CD4-positive, alpha-beta T cell treated with Interleukin-4 for 1 hour (primary cell): Measurements from ENCODE around the gene CCDC159.
"Not testable (repeated sequence)": the region's sequence is repeated elsewhere in the genome, so short reads cannot be mapped to it uniquely, and the experiment has no call there.

Source experiments
- DNase-seq, 2 donors: peaks; one replicate each; pipeline ENCODE4 v3.0.0-alpha.2; 2020 to 2022

Gene CCDC159

GRCh38 chr19:11346104-11346940 is at the start of gene CCDC159, which contains the start of gene TMEM205:
Gene CCDC159 (plus strand): TSS chr19:11346519. CDS start chr19:11346607, 88 bp downstream.
Gene TMEM205 (minus strand): TSS chr19:11346268. CDS start chr19:11345619, 649 bp downstream.
- peak; percentile 99 for DNase-seq

- DNase-seq = no peak
Measured at GRCh38 chr19:11299946-11300810, 46.1 kb upstream of the CCDC159 start.

GRCh38 chr19:11300811-11301120 is 45.6 kb upstream of the CCDC159 start:
- DNase-seq = no peak

- DNase-seq = no peak
Measured at GRCh38 chr19:11304936-11305335, 41.4 kb upstream of the CCDC159 start.

- DNase-seq = no peak
Measured at GRCh38 chr19:11306337-11306736, 40.0 kb upstream of the CCDC159 start.

GRCh38 chr19:11320278-11320995 is 25.9 kb upstream of the CCDC159 start:
- not testable (repeated sequence) for DNase-seq

- DNase-seq = no peak
Measured at GRCh38 chr19:11321191-11322126, 24.9 kb upstream of the CCDC159 start.

GRCh38 chr19:11322269-11323024 is 23.9 kb upstream of the CCDC159 start:
- DNase-seq = peak in 1 of 2 donors; percentile 32

- DNase-seq = no peak
Measured at GRCh38 chr19:11323601-11324078, 22.7 kb upstream of the CCDC159 start.

- DNase-seq = peak; percentile 35 to 80
Measured at GRCh38 chr19:11324079-11324661, 22.1 kb upstream of the CCDC159 start.

- no peak for DNase-seq
Measured at GRCh38 chr19:11324748-11325389, 21.4 kb upstream of the CCDC159 start.

GRCh38 chr19:11325544-11325943 is 20.8 kb upstream of the CCDC159 start:
- DNase-seq = no peak

- no peak for DNase-seq
Measured at GRCh38 chr19:11330127-11330526, 16.2 kb upstream of the CCDC159 start.

- DNase-seq = no peak
Measured at GRCh38 chr19:11331502-11331901, 14.8 kb upstream of the CCDC159 start.

- DNase-seq = no peak
Measured at GRCh38 chr19:11332822-11333221, 13.5 kb upstream of the CCDC159 start.

- DNase-seq = not testable (repeated sequence)
Measured at GRCh38 chr19:11333838-11334237, 12.5 kb upstream of the CCDC159 start.

GRCh38 chr19:11335449-11336146 is 10.7 kb upstream of the CCDC159 start:
- no peak for DNase-seq

- DNase-seq = no peak
Measured at GRCh38 chr19:11337080-11337479, 9.2 kb upstream of the CCDC159 start.

GRCh38 chr19:11338121-11338520 is 8.2 kb upstream of the CCDC159 start:
- DNase-seq = no peak
